Right renal cortex interstitium (tissue), 3 donors: ENCODE data around the gene NINJ1. TPM values are rescaled to one million over a fixed set of nuclear protein-coding genes. Genes with fewer than 3 reads are reported as not detected.
"Not testable (repeated sequence)": the region's sequence is repeated elsewhere in the genome, so short reads cannot be mapped to it uniquely, and the experiment has no call there.

Experiments used
- DNase-seq, 3 donors: peaks; one replicate each; pipeline ENCODE4 v3.0.0-alpha.2; 2013; ENCODE audit warnings: low read depth in 3 of 3, low spot score in 2 of 3
- polyA plus RNA-seq, 3 donors: library from polyadenylated mRNA; unstranded; fragments of 120-200 nt; gene quantifications; one replicate each; pipeline ENCODE4 v1.2.1, GENCODE V29; 2013; ENCODE audit not compliant: insufficient read length in 3 of 3

The NINJ1 gene
- polyA plus RNA-seq, 3 donors, result 40.2 to 51.6 (median 44.2) TPM

DNA sequence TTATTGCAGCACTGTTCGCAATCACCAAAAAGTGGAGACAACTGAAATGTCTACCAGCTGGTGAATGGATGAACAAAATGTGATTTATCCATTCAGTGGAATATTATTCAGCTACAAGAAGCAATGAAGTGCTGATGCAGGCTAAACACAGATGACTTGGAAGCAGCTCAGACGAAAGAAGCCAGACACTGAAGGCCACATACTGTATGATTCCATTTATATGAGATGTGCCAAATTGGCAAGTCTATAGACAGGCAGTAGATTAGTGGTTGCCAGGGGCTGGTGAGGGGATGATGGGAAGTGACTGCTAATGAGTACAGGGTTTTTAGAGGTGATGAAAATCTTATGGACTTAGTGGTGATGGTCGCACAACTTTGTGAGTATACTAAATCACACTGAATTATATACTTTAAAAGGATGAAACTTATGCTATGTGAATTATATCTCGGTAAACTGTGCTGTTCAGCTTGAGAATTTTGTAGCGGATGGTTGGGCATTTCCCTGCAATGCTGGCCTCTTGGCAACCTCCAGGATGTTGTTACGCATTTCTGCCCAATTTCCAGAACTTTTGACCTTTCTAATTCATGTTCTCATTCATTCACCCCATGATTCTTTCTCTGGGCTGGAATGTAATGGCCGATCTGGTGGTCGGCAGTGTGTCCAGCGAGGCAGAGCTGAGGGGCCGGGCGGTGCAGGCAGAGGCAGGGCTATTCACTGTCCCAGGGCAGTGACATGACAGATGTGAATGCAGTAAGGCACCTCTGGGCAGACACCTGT lies 27.9 kb upstream of the NINJ1 start:
- no peak for DNase-seq

DNA sequence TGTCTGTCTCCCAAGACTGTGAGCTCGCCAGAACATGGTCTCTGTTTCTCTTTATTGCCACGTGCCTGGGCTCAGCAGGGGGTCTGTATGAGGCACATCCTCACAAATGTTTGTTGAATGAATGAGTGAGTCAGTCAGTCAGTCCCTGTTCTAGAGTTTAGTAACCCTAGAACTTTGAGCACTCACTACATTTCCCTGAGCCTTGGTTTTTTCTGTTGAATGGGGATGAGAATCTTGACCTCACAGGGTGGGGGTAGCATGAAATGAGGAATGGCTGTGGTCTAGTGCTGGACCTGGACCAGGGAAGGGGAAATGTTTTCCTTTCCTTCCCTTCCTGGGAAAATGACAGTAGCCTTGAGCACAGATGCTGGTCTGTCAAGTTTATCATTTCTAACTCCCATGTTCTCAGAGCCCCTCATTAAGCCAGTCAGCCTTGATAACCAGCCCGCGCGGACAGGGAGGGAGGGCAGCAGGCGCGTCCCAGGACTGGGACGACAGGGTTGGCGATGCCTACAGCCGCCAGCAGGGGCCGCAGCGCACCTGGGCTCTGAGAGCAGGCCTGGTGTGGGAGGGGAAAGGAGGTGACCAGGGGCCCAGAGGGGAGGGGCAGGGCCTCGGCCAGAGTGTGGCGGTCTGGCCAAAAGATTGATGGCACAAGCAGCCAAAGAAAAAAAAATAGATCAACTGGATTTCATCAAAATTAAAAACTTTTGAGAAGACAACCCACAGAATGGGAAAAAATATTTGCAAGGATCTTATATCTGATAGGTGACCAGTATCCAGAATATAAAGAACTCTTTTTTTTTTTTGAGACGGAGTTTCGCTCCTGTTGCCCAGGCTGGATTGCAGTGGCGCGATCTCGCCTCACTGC lies 25.8 kb upstream of the NINJ1 start:
- DNase-seq, result peak; percentile 60 to 80 (median 70)

DNA sequence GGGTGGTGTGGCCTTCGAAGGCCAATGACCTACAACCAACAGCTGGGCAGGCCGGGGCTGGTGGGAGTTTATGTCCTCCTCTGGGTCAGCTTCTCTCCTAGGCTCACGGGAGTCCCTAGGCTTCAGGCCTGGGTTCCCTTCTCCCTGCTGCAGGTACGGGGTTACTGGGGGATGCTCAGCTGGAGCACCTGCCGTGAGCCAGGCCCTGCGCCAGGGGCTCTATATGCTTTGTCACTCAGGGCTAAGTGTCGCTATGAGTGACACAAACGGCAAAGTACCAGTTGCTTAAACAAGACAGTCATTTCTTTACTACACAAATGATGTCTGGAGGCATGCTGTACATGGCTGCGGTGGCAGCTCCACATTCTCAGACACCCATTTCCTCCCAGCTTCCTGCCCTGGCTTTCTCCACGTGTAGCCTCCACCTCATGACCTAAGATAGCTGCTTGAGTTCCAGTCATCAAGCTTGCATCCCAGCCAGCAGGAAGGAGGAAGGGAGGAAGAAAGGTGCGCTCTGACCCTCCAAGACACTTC lies 22.5 kb upstream of the NINJ1 start:
- DNase-seq, result no peak

DNA sequence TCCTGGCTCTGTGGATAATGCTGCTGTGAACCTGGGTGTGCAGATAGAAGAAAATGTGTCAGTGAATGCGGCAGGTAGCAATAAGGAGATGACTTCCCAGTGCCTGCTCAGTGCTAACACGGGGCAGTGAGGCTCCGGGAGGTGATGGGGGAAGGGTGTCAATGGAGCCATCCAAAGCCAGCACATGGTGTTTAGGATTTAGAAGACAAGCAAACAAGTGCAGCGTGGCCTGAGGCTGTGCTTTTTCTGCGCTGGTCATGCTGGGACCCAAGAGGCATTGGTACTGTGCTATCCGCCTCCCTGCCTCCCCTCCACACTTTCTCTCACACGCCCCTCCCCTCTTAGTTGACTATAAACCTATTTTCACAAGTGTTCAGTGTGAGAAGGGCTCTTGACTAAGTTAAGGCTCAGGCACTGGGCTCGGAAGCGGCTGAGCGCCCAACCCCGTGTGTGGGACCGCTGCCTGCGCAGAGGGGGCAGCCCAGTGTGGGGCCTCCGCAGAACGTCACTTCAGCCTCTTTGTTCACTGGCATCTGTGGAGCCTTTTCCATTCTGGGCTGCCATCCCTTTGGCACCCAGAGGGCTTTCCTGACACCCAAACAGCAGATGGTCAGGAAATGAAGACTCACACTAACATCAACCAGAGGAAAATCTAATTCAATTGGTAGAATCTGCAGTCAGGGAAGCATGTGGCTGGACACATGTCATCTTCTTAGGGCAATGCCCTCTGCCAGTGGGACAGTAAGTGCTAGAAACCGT lies 21.8 kb upstream of the NINJ1 start:
- no peak for DNase-seq

DNA sequence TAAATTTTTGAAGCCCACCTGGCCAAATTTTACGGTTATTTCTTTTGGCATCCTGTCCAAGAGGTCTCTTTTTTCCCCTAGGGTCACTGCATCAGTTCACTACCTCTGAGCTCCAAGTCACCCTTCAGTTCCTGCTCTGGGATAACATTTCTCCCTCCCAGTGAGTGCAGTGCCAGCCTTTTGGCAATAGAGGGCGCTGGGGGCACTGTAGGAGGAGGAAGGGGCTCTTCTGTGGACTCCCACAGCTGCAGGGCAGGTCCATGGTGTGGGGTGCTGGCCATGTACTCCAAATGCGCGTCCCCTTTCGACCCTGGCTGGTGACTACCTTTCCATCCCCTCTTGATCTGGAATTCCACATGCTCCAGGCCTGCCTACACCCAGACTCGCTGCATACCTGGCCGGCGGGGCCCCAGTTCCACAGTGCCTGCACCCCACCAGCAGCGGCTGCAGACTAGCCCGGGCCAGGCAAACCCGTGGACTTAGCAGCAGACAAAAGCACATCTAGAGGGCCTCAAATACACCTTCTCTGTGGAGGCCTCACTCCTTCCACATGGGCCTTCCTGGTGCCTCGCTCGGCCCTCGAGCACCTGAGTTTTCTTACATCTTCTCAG lies 20.3 kb upstream of the NINJ1 start:
- no peak for DNase-seq

DNA sequence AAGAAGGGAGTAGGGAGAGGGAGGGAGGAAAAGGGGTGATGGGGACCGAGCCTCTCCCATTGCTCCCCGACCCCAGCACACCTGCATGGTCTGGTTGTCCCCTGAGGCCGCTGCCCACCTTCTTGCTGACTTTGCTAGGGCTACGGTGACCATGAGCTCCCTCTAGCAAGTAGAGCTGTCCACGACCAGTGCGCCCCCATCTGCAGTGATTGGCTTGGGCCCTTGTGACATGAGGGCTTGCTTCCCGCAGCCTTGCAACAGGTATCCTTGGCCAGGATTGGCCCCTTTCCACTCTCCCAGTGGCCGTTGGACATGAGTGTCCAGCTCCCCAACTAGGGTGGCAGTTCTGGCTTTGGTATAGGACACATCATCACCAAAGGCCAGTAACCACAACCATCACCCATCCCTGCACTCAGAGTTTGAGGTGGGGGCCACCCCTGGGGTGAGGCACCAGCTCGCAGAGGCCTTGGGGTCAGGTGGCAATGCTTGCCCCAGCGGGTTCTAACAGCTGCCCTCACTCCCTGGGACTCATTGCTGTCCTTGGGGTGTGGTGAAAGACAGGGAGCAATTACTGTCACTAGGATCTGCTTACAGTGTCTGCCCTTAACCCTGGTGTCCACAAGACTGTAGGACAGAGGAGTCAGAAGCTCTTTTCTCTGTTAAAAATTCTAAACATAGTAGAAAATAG lies 17.2 kb upstream of the NINJ1 start:
- DNase-seq, result no peak

DNA sequence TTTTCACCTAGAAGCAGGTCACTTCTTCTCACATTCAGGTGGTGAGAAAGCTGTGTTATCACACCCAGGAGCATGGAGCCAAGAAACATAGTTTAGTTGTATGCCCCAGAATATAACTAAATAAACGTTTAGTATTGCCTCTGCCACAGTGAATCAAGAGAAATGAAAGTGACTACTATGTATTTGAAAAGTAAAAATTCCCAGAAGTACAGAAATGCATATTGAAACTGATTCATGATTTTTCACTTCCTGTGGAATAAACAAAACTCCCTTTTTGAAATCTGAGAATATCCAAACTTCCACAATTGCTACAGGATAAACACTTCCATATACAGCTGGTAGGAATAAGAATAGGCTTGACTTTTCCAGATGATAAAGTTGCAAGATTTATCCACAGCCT lies 15.3 kb upstream of the NINJ1 start:
- DNase-seq, result no peak

DNA sequence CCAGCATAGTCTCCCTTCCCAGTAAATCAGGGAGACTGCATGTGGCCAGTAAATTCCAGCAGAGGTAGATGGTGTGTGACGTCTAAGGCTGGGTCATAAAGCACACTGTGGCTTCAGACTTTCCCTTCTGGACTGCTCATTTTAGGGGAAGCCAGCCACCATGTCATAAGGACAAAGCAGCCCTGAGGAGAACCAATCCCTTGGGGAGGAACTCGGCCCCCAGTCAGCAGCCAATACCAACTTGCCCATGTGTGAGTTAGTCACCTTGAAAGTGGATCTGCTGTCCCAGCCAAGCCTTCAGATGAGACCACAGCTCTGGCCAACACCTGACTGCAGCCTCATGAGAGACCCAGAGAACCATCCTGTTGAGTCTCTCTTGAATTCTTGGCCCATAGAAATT lies 14.7 kb upstream of the NINJ1 start:
- no peak for DNase-seq

DNA sequence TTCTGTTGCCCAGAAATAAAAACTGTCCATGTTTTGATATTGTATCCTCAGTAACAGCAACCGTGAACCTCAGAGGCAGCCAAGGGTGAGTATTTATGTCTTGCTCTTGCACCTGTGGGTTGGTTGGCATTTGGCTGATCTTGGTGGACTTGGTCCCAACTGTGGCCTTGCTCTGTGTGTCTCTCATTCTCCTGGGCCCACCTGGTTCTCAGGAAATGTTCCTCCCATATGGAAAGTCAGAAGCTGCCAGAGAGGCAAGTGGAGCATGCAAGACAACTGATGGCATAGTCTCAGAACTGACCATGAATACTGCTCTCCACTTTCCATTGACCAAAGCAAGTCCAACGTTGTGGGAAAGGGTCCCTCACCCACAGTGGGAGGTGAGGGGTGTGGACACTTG lies 13.6 kb upstream of the NINJ1 start:
- no peak for DNase-seq

DNA sequence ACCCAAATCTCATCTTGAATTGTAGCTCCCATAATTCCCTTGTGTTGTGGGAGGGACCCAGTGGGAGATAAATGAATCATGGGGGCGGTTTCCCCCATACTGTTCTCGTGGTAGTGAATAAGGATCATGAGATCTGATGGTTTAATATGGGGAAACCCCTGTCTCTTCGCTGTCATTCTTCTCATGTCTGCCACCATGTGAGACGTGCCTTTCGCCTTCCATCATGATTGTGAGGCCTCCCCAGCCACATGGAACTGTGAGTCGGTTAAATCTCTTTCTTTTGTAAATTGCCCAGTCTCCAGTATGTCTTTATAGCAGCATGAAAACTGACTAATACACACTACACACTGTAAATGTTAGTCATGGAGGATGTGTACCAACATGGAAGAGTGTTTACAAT lies 12.6 kb upstream of the NINJ1 start:
- not testable (repeated sequence) for DNase-seq

DNA sequence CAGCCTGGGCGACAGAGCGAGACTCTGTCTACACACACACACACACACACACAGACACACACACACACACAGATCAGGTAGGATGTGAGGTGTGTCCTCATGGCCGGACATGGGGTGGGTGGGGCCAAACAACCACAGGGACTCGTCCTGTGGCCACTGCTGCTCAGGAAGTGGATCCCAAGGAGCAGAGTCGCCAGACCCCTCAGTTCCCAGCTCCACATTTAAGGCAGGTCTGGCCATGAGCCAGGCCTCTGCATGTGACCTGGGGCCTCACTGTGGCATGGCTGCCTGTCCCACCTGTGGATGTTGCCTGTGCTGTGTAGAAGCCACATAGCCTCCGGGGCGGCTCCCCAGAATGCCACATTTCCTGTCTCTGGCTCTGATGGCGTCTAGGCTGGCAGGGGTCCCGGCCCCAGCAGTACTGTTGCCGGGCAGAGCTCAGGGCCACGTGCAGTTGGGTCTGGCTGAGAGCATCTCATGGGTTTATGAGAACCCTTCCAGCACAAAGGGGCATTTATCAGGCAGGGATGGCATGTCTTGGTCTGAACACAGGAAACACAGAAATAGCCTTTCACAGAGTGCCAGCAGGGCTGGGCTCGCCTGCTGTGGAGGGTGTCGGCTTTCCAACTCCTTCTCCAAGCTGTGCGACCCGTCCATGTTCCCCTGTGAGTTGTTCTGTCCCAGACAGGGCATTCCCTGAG lies 9.9 kb upstream of the NINJ1 start:
- DNase-seq, result no peak

DNA sequence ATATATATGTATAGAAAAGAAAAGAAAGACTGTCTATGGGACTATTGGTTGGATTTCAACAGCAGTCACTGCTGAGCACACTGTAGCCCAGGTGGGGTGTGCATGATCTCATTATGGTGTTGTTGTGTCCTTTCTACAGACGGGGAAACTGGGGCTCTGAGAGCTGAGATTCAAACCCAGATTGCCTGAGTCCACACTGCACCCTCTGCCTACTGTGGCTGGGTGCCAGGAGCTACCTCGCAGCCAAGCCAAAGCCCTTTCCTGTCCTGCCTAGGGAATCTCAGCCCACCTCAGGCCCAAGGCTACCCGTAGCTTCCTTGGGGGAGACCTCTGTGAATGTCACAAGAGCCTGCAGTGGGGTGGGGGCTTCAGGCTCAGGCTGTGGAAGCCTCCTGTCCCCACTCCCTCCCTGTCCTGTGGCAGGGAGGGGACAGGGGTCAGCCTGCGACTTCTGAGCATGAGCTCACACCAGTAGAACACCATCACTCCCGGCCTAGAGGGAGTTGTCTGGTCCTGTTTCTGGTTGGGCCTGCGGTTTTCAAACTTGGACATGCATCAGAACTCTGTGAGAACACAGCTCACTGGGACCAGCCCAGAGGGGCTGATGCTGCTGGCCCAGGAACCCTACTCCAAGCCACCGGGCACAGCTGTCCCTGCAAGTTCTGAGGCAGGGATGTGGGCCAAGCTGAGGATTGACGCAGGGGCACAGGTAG lies 7.9 kb upstream of the NINJ1 start:
- DNase-seq, result no peak

DNA sequence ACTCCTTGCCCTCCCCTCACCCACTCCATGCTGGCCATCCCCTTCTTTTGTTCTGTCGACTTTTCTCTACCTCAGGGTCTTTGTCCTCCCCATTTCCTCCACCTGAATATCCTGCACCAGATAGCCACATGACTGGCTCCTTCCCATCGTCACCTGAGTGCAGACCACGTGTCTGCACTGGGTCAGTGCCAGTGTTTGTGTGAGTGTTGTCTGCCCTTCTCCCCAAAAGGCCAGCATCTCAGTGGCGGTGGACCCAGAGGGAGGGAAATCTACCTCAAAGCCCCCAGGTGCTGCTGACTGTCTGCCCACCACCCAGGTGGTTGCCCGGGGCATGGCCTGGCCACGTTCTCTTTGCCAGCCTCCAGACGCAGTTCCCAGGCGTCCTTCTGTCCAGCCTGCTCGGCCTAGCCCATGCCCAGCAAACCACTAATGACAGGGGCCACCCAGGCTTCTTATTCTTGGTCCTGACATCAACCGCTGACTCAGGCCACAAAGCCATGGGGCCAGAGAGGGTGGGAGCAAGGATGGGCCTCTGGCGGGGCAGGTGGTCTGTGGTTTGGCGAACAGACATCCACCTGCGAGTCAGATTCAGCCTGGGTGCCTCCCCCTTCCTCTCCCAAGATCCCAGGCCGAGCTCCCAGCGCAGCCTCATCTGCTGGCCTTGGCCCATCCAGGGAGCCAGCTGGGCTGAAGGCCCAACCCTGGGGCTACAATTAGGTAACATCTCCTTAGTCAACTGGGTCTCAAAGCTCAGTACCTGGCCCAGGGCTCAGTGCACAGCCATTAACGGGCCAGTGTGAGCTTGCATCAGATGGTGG lies 5.5 kb upstream of the NINJ1 start:
- DNase-seq, result no peak

DNA sequence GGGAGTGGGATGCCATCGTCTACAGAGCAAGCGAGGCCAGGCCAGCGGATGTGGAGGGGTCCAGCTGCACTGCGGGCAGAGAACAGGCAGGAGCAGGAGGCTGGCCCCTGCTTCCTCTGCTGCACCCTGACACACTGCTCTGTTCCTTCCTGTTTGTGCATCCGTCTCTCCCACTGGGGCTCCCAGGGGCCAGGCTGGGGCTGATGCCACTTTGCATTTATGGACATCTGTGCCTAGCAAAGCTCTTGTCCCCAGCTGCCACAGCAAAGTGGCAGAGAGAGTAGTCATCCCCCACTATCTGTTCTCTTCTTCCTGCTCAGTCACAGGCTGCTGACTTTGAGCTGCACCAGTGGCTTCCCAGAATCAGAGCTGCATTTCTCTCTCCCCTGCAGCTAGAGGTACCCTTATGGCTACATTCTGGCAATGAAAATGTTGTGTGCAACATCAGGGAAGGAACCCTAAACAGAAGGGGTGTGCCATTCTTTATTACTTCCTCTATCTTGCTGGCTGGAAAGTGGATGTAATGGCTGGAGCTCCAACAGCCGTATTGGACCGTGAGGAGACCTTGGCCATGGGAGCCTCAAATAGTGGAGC lies 4.2 kb upstream of the NINJ1 start:
- no peak for DNase-seq

DNA sequence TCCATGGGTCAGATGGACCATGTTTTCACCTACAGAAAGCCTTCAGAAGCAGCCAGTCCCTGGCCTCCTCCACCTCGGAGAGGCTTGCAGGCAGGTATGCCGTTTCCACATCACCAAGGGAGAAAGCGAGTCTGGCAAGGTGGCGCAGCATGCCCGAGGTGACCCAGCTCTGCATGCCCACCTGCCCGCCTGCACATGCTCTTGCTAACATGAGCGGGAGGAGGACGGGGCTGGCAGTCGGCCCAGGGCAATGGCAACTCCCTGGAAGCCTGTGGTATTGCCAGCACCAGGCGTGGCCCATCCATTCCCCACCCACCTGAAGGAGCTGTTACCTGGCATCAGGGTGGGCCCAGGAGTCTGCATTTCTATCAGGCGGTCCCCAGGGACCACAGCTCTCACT lies 3.3 kb upstream of the NINJ1 start:
- no peak for DNase-seq

DNA sequence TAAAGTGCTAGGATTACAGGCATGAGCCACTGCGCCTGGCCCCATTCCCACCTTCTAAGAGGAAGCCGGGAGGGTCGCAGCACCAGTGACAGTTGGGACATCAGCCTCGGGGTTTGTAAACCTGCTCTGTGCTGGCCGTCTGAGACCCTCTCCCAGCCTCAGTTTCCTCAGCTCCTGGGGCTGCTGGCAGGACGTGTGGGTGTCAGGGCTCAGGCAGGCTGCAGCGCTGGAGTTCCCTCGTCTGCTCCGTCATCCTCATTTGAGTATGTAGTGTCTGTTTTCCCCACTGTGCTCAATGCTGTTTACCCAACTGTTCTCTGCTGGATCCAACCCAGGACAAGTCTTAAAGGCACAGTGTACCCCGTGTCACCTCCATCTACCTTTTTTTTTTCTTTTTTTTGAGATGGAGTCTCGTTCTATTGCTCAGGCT lies 2.0 kb upstream of the NINJ1 start:
- no peak for DNase-seq

DNA sequence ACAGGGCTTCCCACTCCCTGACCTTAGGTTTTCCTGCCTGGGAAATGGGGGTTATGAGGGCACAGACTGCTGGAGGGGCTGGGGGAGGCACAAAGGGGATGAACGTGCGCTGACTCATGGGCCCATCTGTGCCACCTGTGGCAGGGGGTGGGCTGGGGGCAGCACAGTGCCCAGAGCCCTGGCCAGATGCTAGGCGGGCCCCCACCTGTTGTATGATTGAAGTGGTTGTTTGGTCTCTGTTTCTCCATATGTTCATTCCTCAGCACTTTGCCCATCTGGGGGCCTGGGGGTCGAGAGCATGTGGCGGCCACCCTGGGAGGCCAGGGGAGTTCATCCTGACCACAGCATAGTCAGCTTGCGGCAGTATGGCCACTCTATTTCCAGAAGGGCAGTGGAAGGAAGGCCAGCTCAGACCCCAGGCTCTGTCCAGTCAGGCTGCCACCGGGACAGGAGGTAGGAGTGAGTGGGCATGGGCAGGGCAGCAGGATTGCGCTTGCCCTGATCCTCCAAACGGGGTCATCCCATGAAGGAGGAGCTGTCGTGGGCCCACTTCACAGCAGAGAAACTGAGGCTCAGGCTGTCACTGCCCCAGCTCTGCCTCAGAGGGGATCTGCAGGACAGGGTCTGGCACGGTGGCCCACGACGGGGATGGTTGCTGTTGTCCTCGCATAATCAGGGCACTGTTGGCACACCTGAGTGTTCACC lies 841 bp upstream of the NINJ1 start:
- DNase-seq, result no peak
